ENCODE measurements around the gene COX8A. TPM values are rescaled to one million over a fixed set of nuclear protein-coding genes. Genes with fewer than 3 reads are reported as not detected.
A peak's percentile ranks its signal among the peaks of the same experiment; 100 is the strongest.

The COX8A gene
- total and polyA plus RNA-seq, 2 of the 8 experiments (the other 6 are each of a cell fraction or from before 2014, with no cell fraction given): 365 to 1,720 TPM

GRCh38 chr11:64025205-64025604 is 50.8 kb downstream of the COX8A start:
- peaks cover 0 to 3% of the 10 kb centered on the region in 2 experiments for H4K20me1 ChIP-seq (replicated peaks in 1 of 2; ENCODE audit: control insufficient read depth in 1 of 2, insufficient read depth in 2 of 2, low read length in 2 of 2)
- no peak overlapping the region for H2BK12ac ChIP-seq (ENCODE audit: low read depth, low read length)
- H3K79me1 ChIP-seq (ENCODE audit: low read depth, low read length): no peaks in the 10 kb centered on the region; the same call in 1 of the 2 replicates
- H3K4me1 ChIP-seq (replicated peaks in 1 of 4; ENCODE audit: control insufficient read depth in 3 of 4, insufficient read depth in 4 of 4, low read length in 3 of 4): peaks cover 15 to 63% (median 53%) of the 10 kb centered on the region in 4 experiments
- H2BK120ac ChIP-seq (replicated peaks; ENCODE audit: low read depth, low read length): peak overlapping the region; percentile 84
- no peaks in the 10 kb centered on the region; the same call in 1 of the 2 replicates for H3K23me2 ChIP-seq (ENCODE audit: low read depth, low read length)
- peak overlapping the region; percentile 9 to 15; a peak in 2 of 4 replicates for H3K4me2 ChIP-seq (ENCODE audit: insufficient read depth in 1 of 2, low read depth in 2 of 2, low read length in 2 of 2)
- H2BK15ac ChIP-seq (ENCODE audit: low read length): no peak overlapping the region
- H2BK20ac ChIP-seq (ENCODE audit: low read length): peak overlapping the region; percentile 61; the same call in 1 of the 2 replicates
- H3K36me3 ChIP-seq (ENCODE audit: control insufficient read depth in 2 of 4, insufficient read depth in 4 of 4, low read length in 3 of 4): no peaks in the 10 kb centered on the region
- no peak overlapping the region for H3K4ac ChIP-seq (replicated peaks; ENCODE audit: insufficient read length, low read depth, low read length)
- DNase-seq (ENCODE audit: low read depth in 1 of 2, low spot score in 2 of 2): peak in 1 of 2 experiments; percentile 77
- H3K18ac ChIP-seq (ENCODE audit: extremely low read depth, low read length): peak overlapping the region; percentile 75
- no peak overlapping the region for H4K8ac ChIP-seq (ENCODE audit: extremely low read depth, insufficient read depth, low read length)
- no peaks in the 10 kb centered on the region for H3K79me2 ChIP-seq (ENCODE audit: control insufficient read depth in 1 of 2, insufficient read depth in 2 of 2, low read length in 2 of 2)
- CTCF ChIA-PET (ENCODE audit: partially characterized antibody): interaction anchor here (0.7 to 21.2 kb wide), 16 partner anchors 9 to 275 kb away, joined by 3 to 291 read pairs (median 4); partner anchors contain the start of gene CATSPERZ
- H3K9ac ChIP-seq (replicated peaks in 1 of 4; ENCODE audit: extremely low read depth in 1 of 4, low read depth in 3 of 4, low read length in 3 of 4): no peak overlapping the region
- no peaks in the 10 kb centered on the region for H3K9me3 ChIP-seq (ENCODE audit: insufficient read depth in 2 of 2, low read depth in 1 of 2, low read length in 1 of 2)
- H3K4me3 ChIP-seq (ENCODE audit: extremely low read depth in 1 of 4, insufficient read depth in 2 of 4, low read depth in 3 of 4, low read length in 4 of 4): no peak overlapping the region
- H3K27me3 ChIP-seq (replicated peaks in 1 of 4; ENCODE audit: control insufficient read depth in 3 of 4, extremely low read depth in 1 of 4, insufficient read depth in 3 of 4, low read length in 3 of 4): peaks cover 2 to 19% (median 17%) of the 10 kb centered on the region in 4 experiments; a peak in 6 of 7 replicates
- no peak overlapping the region for H3K27ac ChIP-seq (ENCODE audit: low read depth, low read length)
- peak overlapping the region; percentile 4 for H4K91ac ChIP-seq (replicated peaks; ENCODE audit: insufficient read length, low read length)
- H2BK5ac ChIP-seq (ENCODE audit: low read depth, low read length): peak overlapping the region; percentile 95; the same call in 1 of the 2 replicates
- no peak for FAIRE-seq
- TF ChIP-seq TBP (IDR thresholded peaks at IDR 0.05; ENCODE audit: low read depth, low read length) (peak; percentile 37; the same call in 1 of the 2 replicates), SP2 (IDR thresholded peaks at IDR 0.05; ENCODE audit: low read length) (no peak), TAF7 (optimal IDR thresholded peaks at IDR 0.05; ENCODE audit: borderline replicate concordance, low read depth, low read length) (no peak), RFX5 (IDR thresholded peaks at IDR 0.05; ENCODE audit: borderline replicate concordance, low read depth, low read length) (peak; percentile 84), RAD21 (IDR thresholded peaks at IDR 0.05 in 1 of 2, conservative IDR thresholded peaks at IDR 0.05 in 1 of 2; ENCODE audit: low read depth in 2 of 2, low read length in 2 of 2) (no peak), FOSL1 (IDR thresholded peaks at IDR 0.05; ENCODE audit: insufficient read depth, low read depth, low read length) (no peak), CREB1 (IDR thresholded peaks at IDR 0.05) (peak; percentile 48), JUND (IDR thresholded peaks at IDR 0.05; ENCODE audit: low read length) (0 out of 2 replicates have a peak, but pooled peaks have one; percentile 24)
- H4K5ac ChIP-seq (ENCODE audit: insufficient read length, low read depth, low read length): no peak overlapping the region
- no peak overlapping the region for H3K14ac ChIP-seq (ENCODE audit: insufficient read length)
- no peak overlapping the region for H3K56ac ChIP-seq (replicated peaks; ENCODE audit: insufficient read length, low read depth, low read length)
- no peak overlapping the region for H2AFZ ChIP-seq (ENCODE audit: low read length)
- 0 out of 2 replicates have a peak overlapping the region, but pooled peaks have one; percentile 28 for H2AK5ac ChIP-seq (ENCODE audit: low read depth, low read length)
- POLR2A ChIA-PET (ENCODE audit: partially characterized antibody): interaction anchor here (0.9 to 3.9 kb wide), 9 partner anchors 9 to 142 kb away, joined by 3 to 12 read pairs (median 6); partner anchors contain the start of gene FLRT1
- no peak overlapping the region for H3K23ac ChIP-seq (ENCODE audit: insufficient read length)
- 22% methylated on average over 4 of the region's 4 CpGs; no CpG with 5 or more reads in 1 of the 2 experiments for WGBS, 2 experiments (ENCODE audit: extremely low coverage in 1 of 2, insufficient coverage in 1 of 2, insufficient read length in 1 of 2, insufficient replicate concordance in 2 of 2, low coverage in 1 of 2, low lambda C conversion rate in 2 of 2, missing lambda C conversion rate in 1 of 2)
